A549 (cell line): Measurements from ENCODE around the gene GRHL1. TPM values are rescaled to one million over a fixed set of nuclear protein-coding genes. Genes with fewer than 3 reads are reported as not detected.

ENCODE experiments used
- ATAC-seq, 2 experiments: fragments of 200-7000 bp in 1 of 2; fragments of >200 bp in 1 of 2; cut with Nextera tagmentation in 1 of 2; cut with Tn5 transposase in 1 of 2; 3 replicates each; pipeline versions ENCODE4 v1.8.0 to v1.9.1; 2018 to 2020; ENCODE audit warnings: mild to moderate bottlenecking in 1 of 2, moderate library complexity in 1 of 2
- CTCF ChIA-PET: fragments of 300-600 bp; sonication (Branson Sonifier 250); formaldehyde crosslinking; extraction: SDS; loops from one replicate; lab custom pipeline; 2021; ENCODE audit warnings: antibody characterized with exemption, inconsistent platforms; lab: Yijun Ruan, JAX
- POLR2A ChIA-PET: fragments of 350-600 bp; formaldehyde crosslinking; extraction: SDS; loops from one replicate; lab custom pipeline; 2021; ENCODE audit warnings: antibody characterized with exemption, inconsistent platforms; lab: Yijun Ruan, JAX
- DNase-seq, 2 experiments: peaks; one replicate each; pipeline versions ENCODE4 v3.0.0 to v3.0.0-alpha.2; 2011 to 2016; ENCODE audit warnings: low read depth in 1 of 2, low spot score in 1 of 2
- FAIRE-seq: peaks from 2 replicates; lab custom pipeline; 2011; peaks lifted over from hg19 to GRCh38; lab: Jason Lieb, UNC
- H3K27ac ChIP-seq, 2 experiments: fragments of >200 bp; sonication (Bioruptor Twin); formaldehyde crosslinking; 3 replicates each; pipeline ENCODE4 v1.5.1; 2016 to 2017
- H3K4me1 ChIP-seq: fragments of >200 bp; sonication (Bioruptor Twin); formaldehyde crosslinking; 3 replicates; pipeline ENCODE4 v1.6.1; 2016
- H3K4me2 ChIP-seq: fragments of >200 bp; sonication (Bioruptor Twin); formaldehyde crosslinking; 3 replicates; pipeline ENCODE4 v1.6.1; 2016
- H3K4me3 ChIP-seq: fragments of >200 bp; sonication (Bioruptor Twin); formaldehyde crosslinking; 3 replicates; pipeline ENCODE4 v1.5.1; 2016
- H3K9me3 ChIP-seq: fragments of >200 bp; sonication (Bioruptor Twin); formaldehyde crosslinking; 3 replicates; pipeline ENCODE4 v1.6.1; 2016
- CBX8 ChIP-seq: fragments of 200-600 bp; sonication (generic); IDR thresholded peaks from 2 replicates; pipeline ENCODE4 v1.6.1; 2016
- CEBPB ChIP-seq, 2 experiments: fragments of >200 bp in 1 of 2; sonication (Bioruptor Twin) in 1 of 2; formaldehyde crosslinking in 1 of 2; IDR thresholded peaks; 2 replicates each; pipeline ENCODE4 v1.6.1; 2012 to 2016
- CHD2 ChIP-seq: fragments of 150-350 bp; IDR thresholded peaks from 2 replicates; pipeline ENCODE4 v1.6.1; 2014; ENCODE audit warnings: low read length; ENCODE audit not compliant: partially characterized antibody
- CHD4 ChIP-seq: fragments of 200-600 bp; sonication (generic); IDR thresholded peaks from 2 replicates; pipeline ENCODE4 v1.6.1; 2016; ENCODE audit warnings: antibody characterized with exemption, mild to moderate bottlenecking, borderline replicate concordance
- ELK1 ChIP-seq: fragments of 150-350 bp; IDR thresholded peaks from 2 replicates; pipeline ENCODE4 v1.6.1; 2014; ENCODE audit warnings: low read depth, mild to moderate bottlenecking, low read length
- ESRRA ChIP-seq: fragments of 150-350 bp; IDR thresholded peaks from 2 replicates; pipeline ENCODE4 v1.6.1; 2014; ENCODE audit warnings: mild to moderate bottlenecking, low read length, borderline replicate concordance
- FOXS1 ChIP-seq: fragments of 250-450 bp; sonication (Bioruptor Pico); IDR thresholded peaks from 2 replicates; pipeline ENCODE4 v1.5.0; 2020; ENCODE audit warnings: mild to moderate bottlenecking, moderate library complexity
- GATA3 ChIP-seq: IDR thresholded peaks from 2 replicates; pipeline ENCODE4 v1.6.1; 2012; ENCODE audit warnings: borderline replicate concordance
- HOXA7 ChIP-seq: fragments of 250-450 bp; sonication (Bioruptor Pico); IDR thresholded peaks from 2 replicates; pipeline ENCODE4 v1.5.0; 2020; ENCODE audit warnings: mild to moderate bottlenecking, moderate library complexity
- HOXB13 ChIP-seq: fragments of 250-450 bp; sonication (Bioruptor Pico); IDR thresholded peaks from 2 replicates; pipeline ENCODE4 v1.5.0; 2020; ENCODE audit warnings: low read depth, mild to moderate bottlenecking, moderate library complexity
- JUNB ChIP-seq: fragments of >200 bp; sonication (Bioruptor Twin); formaldehyde crosslinking; IDR thresholded peaks from 2 replicates; pipeline ENCODE4 v1.6.1; 2016
- KDM5A ChIP-seq: fragments of 200-600 bp; sonication (generic); IDR thresholded peaks from 2 replicates; pipeline ENCODE4 v1.6.1; 2016; ENCODE audit warnings: antibody characterized with exemption, mild to moderate bottlenecking
- MAFK ChIP-seq: fragments of 450-650 bp; IDR thresholded peaks from 2 replicates; pipeline ENCODE4 v1.6.1; 2014; ENCODE audit not compliant: partially characterized antibody
- NFE2L2 ChIP-seq: fragments of 150-350 bp; conservative IDR thresholded peaks from 2 replicates; pipeline ENCODE4 v1.6.1; 2014; ENCODE audit warnings: low read length
- NR3C1 ChIP-seq: fragments of >200 bp; sonication (Bioruptor Twin); formaldehyde crosslinking; IDR thresholded peaks from 3 replicates; pipeline ENCODE4 v1.6.1; 2017
- PHF8 ChIP-seq: fragments of 200-600 bp; sonication (generic); IDR thresholded peaks from 2 replicates; pipeline ENCODE4 v1.6.1; 2016; ENCODE audit warnings: low read depth, mild to moderate bottlenecking, antibody characterized with exemption, moderate library complexity, borderline replicate concordance
- RAD21 ChIP-seq, 2 experiments: fragments of >200 bp in 1 of 2; sonication (Bioruptor Twin) in 1 of 2; formaldehyde crosslinking in 1 of 2; IDR thresholded peaks in 1 of 2; conservative IDR thresholded peaks in 1 of 2; 2 replicates in 1 of 2; 3 replicates in 1 of 2; pipeline ENCODE4 v1.6.1; 2012 to 2018; ENCODE audit warnings: inconsistent platforms in 1 of 2
- REST ChIP-seq: fragments of 200-600 bp; sonication (generic); IDR thresholded peaks from 2 replicates; pipeline ENCODE4 v1.6.1; 2016; ENCODE audit warnings: antibody characterized with exemption, mild to moderate bottlenecking, moderate library complexity
- SMC3 ChIP-seq: fragments of >200 bp; sonication (Bioruptor Twin); formaldehyde crosslinking; IDR thresholded peaks from 3 replicates; pipeline ENCODE4 v1.6.1; 2018; ENCODE audit warnings: inconsistent platforms
- TP53 ChIP-seq: fragments of 250-450 bp; sonication (Bioruptor Pico); IDR thresholded peaks from 2 replicates; pipeline ENCODE4 v1.5.0; 2021; ENCODE audit warnings: mild to moderate bottlenecking, moderate library complexity
- ZFP36 ChIP-seq: fragments of 450-650 bp; IDR thresholded peaks from 2 replicates; pipeline ENCODE4 v1.6.1; 2014; ENCODE audit warnings: borderline replicate concordance; ENCODE audit not compliant: partially characterized antibody
- ZNF302 ChIP-seq: fragments of 250-450 bp; sonication (Bioruptor Pico); IDR thresholded peaks from 2 replicates; pipeline ENCODE4 v1.9.0; 2021; ENCODE audit warnings: inconsistent platforms, mild to moderate bottlenecking, moderate library complexity
- WGBS: methylation state at CpG from one replicate; pipeline ENCODE4 v1.1.6; 2017; ENCODE audit errors: missing lambda C conversion rate; 5-methylcytosine and 5-hydroxymethylcytosine counted together
- polyA plus RNA-seq, 4 experiments: library from polyadenylated mRNA; depleted of rRNA in 3 of 4; stranded (reverse); fragments of >200 nt; fragmentation: RNase III in 1 of 4; extraction: RNeasy Plus Mini Kit Qiagen cat#74134 plus additional on column Dnase treatment in 1 of 4; gene quantifications; 2 replicates in 3 of 4; 3 replicates in 1 of 4; pipeline ENCODE4 v1.2.3, GENCODE V29; 2011 to 2017
- TF ChIP-seq, protein P1 (sequence below): fragments of 250-450 bp; sonication (Bioruptor Pico); IDR thresholded peaks from 2 replicates; pipeline ENCODE4 v1.5.0; 2020; ENCODE audit warnings: low read depth, mild to moderate bottlenecking, moderate library complexity
- TF ChIP-seq, protein P2 (sequence below): fragments of >200 bp; sonication (Bioruptor Twin); formaldehyde crosslinking; IDR thresholded peaks from 3 replicates; pipeline ENCODE4 v1.6.1; 2016
- TF ChIP-seq, protein P3 (sequence below): fragments of >200 bp; sonication (Bioruptor Twin); formaldehyde crosslinking; IDR thresholded peaks from 2 replicates; pipeline ENCODE4 v1.6.1; 2016

The GRHL1 gene
- polyA plus RNA-seq, 2 of the 4 experiments (the other 2 are of a cell fraction), result 0.68 to 1.2 TPM

- POLR2A ChIA-PET, result interaction anchor here (1.0 to 1.4 kb wide), 2 partner anchors 199 to 243 kb away, joined by 3 to 5 read pairs; partner anchors contain the start of gene TAF1B
- peaks cover 12% of the 10 kb centered on the region for H3K9me3 ChIP-seq
- CTCF ChIA-PET, result interaction anchor here (0.8 to 12.5 kb wide), 6 partner anchors 13 to 272 kb away, joined by 3 to 232 read pairs (median 4); no protein-coding TSS in a partner anchor
- H3K4me3 ChIP-seq, result peak overlapping the region; percentile 89
- peak overlapping the region; percentile 100 for H3K4me2 ChIP-seq
- 75% methylated on average over 50 of the region's 54 CpGs for WGBS
- no peak for TF ChIP-seq NR3C1
- TF ChIP-seq ZFP36, result peak; percentile 32
- 0 out of 2 replicates have a peak, but pooled peaks have one; percentile 41 for TF ChIP-seq CHD4
- no peak for TF ChIP-seq FOXS1 (CRISPR knock-in tag)
- TF ChIP-seq, protein P1, sequence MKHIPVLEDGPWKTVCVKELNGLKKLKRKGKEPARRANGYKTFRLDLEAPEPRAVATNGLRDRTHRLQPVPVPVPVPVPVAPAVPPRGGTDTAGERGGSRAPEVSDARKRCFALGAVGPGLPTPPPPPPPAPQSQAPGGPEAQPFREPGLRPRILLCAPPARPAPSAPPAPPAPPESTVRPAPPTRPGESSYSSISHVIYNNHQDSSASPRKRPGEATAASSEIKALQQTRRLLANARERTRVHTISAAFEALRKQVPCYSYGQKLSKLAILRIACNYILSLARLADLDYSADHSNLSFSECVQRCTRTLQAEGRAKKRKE (CRISPR knock-in tag), result no peak
- TF ChIP-seq, all 56 proteins: peak for 2
- H3K27ac ChIP-seq, result peak overlapping the region in 1 of 2 experiments; percentile 90; a peak in 4 of 6 replicates
- H3K4me1 ChIP-seq, result no peaks in the 10 kb centered on the region; the same call in 2 of the 3 replicates
- FAIRE-seq, result no peak
- DNase-seq, result no peak
- no peak for ATAC-seq
These were observed 91.0 kb downstream of the GRHL1 start for GRCh38 chr2:10042301-10043161.

GRCh38 chr2:10043256-10043905 lies 91.9 kb downstream of the GRHL1 start, which contains the start of gene KLF11:
KLF11 (plus strand) TSS chr2:10043550; CDS start chr2:10043717, 167 bp downstream.
- Histone ChIP-seq H3K4me3 (peak within 1 kb of the TSS; percentile 89), H3K4me1 (no peaks in the 10 kb centered on the region; the same call in 2 of the 3 replicates), H3K4me2 (peak within 1 kb of the TSS; percentile 100), H3K9me3 (peaks cover 12% of the 10 kb centered on the region), H3K27ac (peak within 1 kb of the TSS; percentile 87 to 90)
- FAIRE-seq (no peak), DNase-seq (peak; percentile 86 to 89), ATAC-seq (peak; percentile 62 to 79)
- POLR2A ChIA-PET, result interaction anchor here (0.8 to 1.4 kb wide), 3 partner anchors 61 to 244 kb away, joined by 3 to 5 read pairs (median 3); partner anchors contain the start of gene TAF1B
- 1% methylated on average over 19 of the region's 104 CpGs for WGBS
- CTCF ChIA-PET, result interaction anchor here (0.8 to 12.5 kb wide), 5 partner anchors 59 to 390 kb away, joined by 3 to 232 read pairs (median 4); no protein-coding TSS in a partner anchor
- TF ChIP-seq ELK1 (no peak), REST (no peak; the same call in 1 of the 2 replicates), GATA3 (peak; percentile 30), JUNB (no peak), ZNF302 (no peak), CBX8 (no peak), TP53 (CRISPR knock-in tag) (peak; percentile 53; the same call in 1 of the 2 replicates), NFE2L2 (no peak), HOXA7 (CRISPR knock-in tag) (no peak), KDM5A (no peak), ESRRA (no peak), CHD2 (no peak), PHF8 (peak; percentile 85), HOXB13 (CRISPR knock-in tag) (no peak), FOXS1 (CRISPR knock-in tag) (no peak), MAFK (no peak), RAD21 (conservative IDR thresholded peaks at IDR 0.05 in 1 of 2, IDR thresholded peaks at IDR 0.05 in 1 of 2) (no peak), CEBPB (IDR thresholded peaks at IDR 0.05) (no peak), SMC3 (no peak)
- TF ChIP-seq, protein P1 (CRISPR knock-in tag), result 0 out of 2 replicates have a peak, but pooled peaks have one; percentile 20
- TF ChIP-seq, protein P2, sequence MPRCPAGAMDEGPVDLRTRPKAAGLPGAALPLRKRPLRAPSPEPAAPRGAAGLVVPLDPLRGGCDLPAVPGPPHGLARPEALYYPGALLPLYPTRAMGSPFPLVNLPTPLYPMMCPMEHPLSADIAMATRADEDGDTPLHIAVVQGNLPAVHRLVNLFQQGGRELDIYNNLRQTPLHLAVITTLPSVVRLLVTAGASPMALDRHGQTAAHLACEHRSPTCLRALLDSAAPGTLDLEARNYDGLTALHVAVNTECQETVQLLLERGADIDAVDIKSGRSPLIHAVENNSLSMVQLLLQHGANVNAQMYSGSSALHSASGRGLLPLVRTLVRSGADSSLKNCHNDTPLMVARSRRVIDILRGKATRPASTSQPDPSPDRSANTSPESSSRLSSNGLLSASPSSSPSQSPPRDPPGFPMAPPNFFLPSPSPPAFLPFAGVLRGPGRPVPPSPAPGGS, result peak; percentile 33; the same call in 1 of the 3 replicates
- TF ChIP-seq, protein P3, sequence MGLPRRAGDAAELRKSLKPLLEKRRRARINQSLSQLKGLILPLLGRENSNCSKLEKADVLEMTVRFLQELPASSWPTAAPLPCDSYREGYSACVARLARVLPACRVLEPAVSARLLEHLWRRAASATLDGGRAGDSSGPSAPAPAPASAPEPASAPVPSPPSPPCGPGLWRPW, result no peak
